Measurements from ENCODE around the gene MEIOB.

DNA sequence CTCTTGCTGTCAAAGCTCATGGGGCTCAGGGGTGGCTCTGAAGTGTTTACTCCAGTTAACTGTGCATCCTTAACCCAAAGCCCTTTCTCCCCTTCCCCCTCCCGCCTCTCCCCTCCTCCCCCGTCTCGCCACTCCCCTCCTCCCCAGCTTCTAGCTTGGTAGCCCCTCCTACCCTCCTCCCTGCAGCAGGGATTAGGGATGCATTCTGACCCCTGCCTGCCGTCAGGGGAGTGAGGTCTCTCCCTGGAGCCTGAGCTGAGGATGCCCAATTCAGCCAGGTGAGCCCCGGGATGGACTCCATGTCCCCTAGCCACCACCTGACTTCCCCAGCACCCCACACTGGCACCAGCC, 44.7 kb upstream of the MEIOB start:
- TF ChIP-seq, protein P1, sequence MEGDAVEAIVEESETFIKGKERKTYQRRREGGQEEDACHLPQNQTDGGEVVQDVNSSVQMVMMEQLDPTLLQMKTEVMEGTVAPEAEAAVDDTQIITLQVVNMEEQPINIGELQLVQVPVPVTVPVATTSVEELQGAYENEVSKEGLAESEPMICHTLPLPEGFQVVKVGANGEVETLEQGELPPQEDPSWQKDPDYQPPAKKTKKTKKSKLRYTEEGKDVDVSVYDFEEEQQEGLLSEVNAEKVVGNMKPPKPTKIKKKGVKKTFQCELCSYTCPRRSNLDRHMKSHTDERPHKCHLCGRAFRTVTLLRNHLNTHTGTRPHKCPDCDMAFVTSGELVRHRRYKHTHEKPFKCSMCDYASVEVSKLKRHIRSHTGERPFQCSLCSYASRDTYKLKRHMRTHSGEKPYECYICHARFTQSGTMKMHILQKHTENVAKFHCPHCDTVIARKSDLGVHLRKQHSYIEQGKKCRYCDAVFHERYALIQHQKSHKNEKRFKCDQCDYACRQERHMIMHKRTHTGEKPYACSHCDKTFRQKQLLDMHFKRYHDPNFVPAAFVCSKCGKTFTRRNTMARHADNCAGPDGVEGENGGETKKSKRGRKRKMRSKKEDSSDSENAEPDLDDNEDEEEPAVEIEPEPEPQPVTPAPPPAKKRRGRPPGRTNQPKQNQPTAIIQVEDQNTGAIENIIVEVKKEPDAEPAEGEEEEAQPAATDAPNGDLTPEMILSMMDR (IDR thresholded peaks at IDR 0.05): no peak
- no peak for TF ChIP-seq POLR2A (IDR thresholded peaks at IDR 0.05)

Measured in body of pancreas (tissue), 4 donors.